ENCODE data around the gene TENM4. TPM values are rescaled to one million over a fixed set of nuclear protein-coding genes. Genes with fewer than 3 reads are reported as not detected.

The TENM4 gene
- polyA plus RNA-seq, 1 donor from 2014 or later: not detected

- Mint-ChIP-seq H3K27me3 (no peaks in the 10 kb centered on the region), H3K36me3 (peaks cover 1% of the 10 kb centered on the region), H3K4me3 (no peak overlapping the region), H3K9me3 (peaks cover 0 to 3% (median 0%) of the 10 kb centered on the region in 3 donors), H3K4me1 (no peaks in the 10 kb centered on the region), H3K27ac (no peak overlapping the region)
Observed at GRCh38 chr11:78857688-78858087, 583.1 kb downstream of the TENM4 start.

GRCh38 chr11:78856211-78856610, 584.6 kb downstream of the TENM4 start:
- Mint-ChIP-seq H3K4me1 (no peaks in the 10 kb centered on the region), H3K36me3 (no peaks in the 10 kb centered on the region)

GRCh38 chr11:78855116-78855515, 585.7 kb downstream of the TENM4 start:
- H3K4me3 Mint-ChIP-seq: no peak overlapping the region
- no peaks in the 10 kb centered on the region for H3K36me3 Mint-ChIP-seq
- no peaks in the 10 kb centered on the region for H3K4me1 Mint-ChIP-seq
- H3K9me3 Mint-ChIP-seq: no peaks in the 10 kb centered on the region
- no peaks in the 10 kb centered on the region for H3K27me3 Mint-ChIP-seq
- H3K27ac Mint-ChIP-seq: no peak overlapping the region

More at GRCh38 chr11:78856211-78856610, 584.6 kb downstream of the TENM4 start:
- Mint-ChIP-seq H3K27me3 (no peaks in the 10 kb centered on the region), H3K9me3 (peaks cover 0 to 3% (median 0%) of the 10 kb centered on the region in 3 donors), H3K27ac (no peak overlapping the region), H3K4me3 (no peak overlapping the region)

GRCh38 chr11:78853521-78853920, 587.3 kb downstream of the TENM4 start:
- no peaks in the 10 kb centered on the region for H3K36me3 Mint-ChIP-seq
- peaks cover 2% of the 10 kb centered on the region for H3K27me3 Mint-ChIP-seq
- H3K27ac Mint-ChIP-seq: no peak overlapping the region
- H3K4me3 Mint-ChIP-seq: no peak overlapping the region
- H3K4me1 Mint-ChIP-seq: no peaks in the 10 kb centered on the region
- no peaks in the 10 kb centered on the region for H3K9me3 Mint-ChIP-seq

GRCh38 chr11:78851878-78852586, 588.8 kb downstream of the TENM4 start:
- no peak overlapping the region for H3K27ac Mint-ChIP-seq
- H3K27me3 Mint-ChIP-seq: peaks cover 2% of the 10 kb centered on the region
- no peaks in the 10 kb centered on the region for H3K36me3 Mint-ChIP-seq
- H3K9me3 Mint-ChIP-seq: no peaks in the 10 kb centered on the region
- no peaks in the 10 kb centered on the region for H3K4me1 Mint-ChIP-seq
- no peak overlapping the region for H3K4me3 Mint-ChIP-seq

GRCh38 chr11:78850078-78850477, 590.8 kb downstream of the TENM4 start:
- Mint-ChIP-seq H3K36me3 (no peaks in the 10 kb centered on the region), H3K27ac (no peak overlapping the region), H3K4me3 (no peak overlapping the region), H3K27me3 (peaks cover 4% of the 10 kb centered on the region), H3K9me3 (no peaks in the 10 kb centered on the region), H3K4me1 (no peaks in the 10 kb centered on the region)

- Mint-ChIP-seq H3K4me1 (no peaks in the 10 kb centered on the region), H3K27me3 (peaks cover 4% of the 10 kb centered on the region), H3K4me3 (no peak overlapping the region), H3K36me3 (no peaks in the 10 kb centered on the region), H3K9me3 (no peaks in the 10 kb centered on the region), H3K27ac (no peak overlapping the region)
Observed at GRCh38 chr11:78846269-78846668, 594.6 kb downstream of the TENM4 start.

GRCh38 chr11:78845496-78845895, 595.3 kb downstream of the TENM4 start:
- Mint-ChIP-seq H3K27ac (no peak overlapping the region), H3K36me3 (no peaks in the 10 kb centered on the region), H3K9me3 (no peaks in the 10 kb centered on the region), H3K27me3 (peaks cover 4% of the 10 kb centered on the region), H3K4me3 (no peak overlapping the region), H3K4me1 (no peaks in the 10 kb centered on the region)

- Mint-ChIP-seq H3K27ac (no peak overlapping the region), H3K4me1 (no peaks in the 10 kb centered on the region), H3K27me3 (peaks cover 1% of the 10 kb centered on the region), H3K4me3 (peak overlapping the region in 1 of 4 donors; percentile 71), H3K9me3 (no peaks in the 10 kb centered on the region), H3K36me3 (peaks cover 3% of the 10 kb centered on the region)
Observed at GRCh38 chr11:78841456-78842060, 599.3 kb downstream of the TENM4 start.

GRCh38 chr11:78840623-78841022, 600.2 kb downstream of the TENM4 start:
- H3K27me3 Mint-ChIP-seq: no peaks in the 10 kb centered on the region
- no peak overlapping the region for H3K4me3 Mint-ChIP-seq
- no peaks in the 10 kb centered on the region for H3K9me3 Mint-ChIP-seq
- H3K36me3 Mint-ChIP-seq: peaks cover 3% of the 10 kb centered on the region
- H3K4me1 Mint-ChIP-seq: no peaks in the 10 kb centered on the region
- no peak overlapping the region for H3K27ac Mint-ChIP-seq

- Mint-ChIP-seq H3K4me3 (no peak overlapping the region), H3K27ac (no peak overlapping the region), H3K27me3 (no peaks in the 10 kb centered on the region), H3K36me3 (peaks cover 3% of the 10 kb centered on the region), H3K9me3 (no peaks in the 10 kb centered on the region), H3K4me1 (no peaks in the 10 kb centered on the region)
Observed at GRCh38 chr11:78840200-78840599, 600.6 kb downstream of the TENM4 start.

GRCh38 chr11:78838417-78838816, 602.4 kb downstream of the TENM4 start:
- H3K27me3 Mint-ChIP-seq: no peaks in the 10 kb centered on the region
- no peaks in the 10 kb centered on the region for H3K9me3 Mint-ChIP-seq
- H3K36me3 Mint-ChIP-seq: peaks cover 3% of the 10 kb centered on the region
- no peak overlapping the region for H3K27ac Mint-ChIP-seq
- no peaks in the 10 kb centered on the region for H3K4me1 Mint-ChIP-seq
- H3K4me3 Mint-ChIP-seq: no peak overlapping the region

- H3K9me3 Mint-ChIP-seq: no peaks in the 10 kb centered on the region
- peak overlapping the region in 1 of 4 donors; percentile 10 for H3K4me3 Mint-ChIP-seq
- H3K27me3 Mint-ChIP-seq: no peaks in the 10 kb centered on the region
- peaks cover 3% of the 10 kb centered on the region for H3K36me3 Mint-ChIP-seq
- no peaks in the 10 kb centered on the region for H3K4me1 Mint-ChIP-seq
- no peak overlapping the region for H3K27ac Mint-ChIP-seq
Observed at GRCh38 chr11:78835646-78836045, 605.2 kb downstream of the TENM4 start.

GRCh38 chr11:78834886-78835285, 605.9 kb downstream of the TENM4 start:
- Mint-ChIP-seq H3K4me3 (no peak overlapping the region), H3K9me3 (no peaks in the 10 kb centered on the region), H3K36me3 (peaks cover 3% of the 10 kb centered on the region), H3K27me3 (no peaks in the 10 kb centered on the region), H3K27ac (no peak overlapping the region), H3K4me1 (no peaks in the 10 kb centered on the region)

- H3K27ac Mint-ChIP-seq: no peak overlapping the region
- H3K9me3 Mint-ChIP-seq: no peaks in the 10 kb centered on the region
- peaks cover 3% of the 10 kb centered on the region for H3K36me3 Mint-ChIP-seq
- no peaks in the 10 kb centered on the region for H3K4me1 Mint-ChIP-seq
- H3K27me3 Mint-ChIP-seq: no peaks in the 10 kb centered on the region
- H3K4me3 Mint-ChIP-seq: no peak overlapping the region
Observed at GRCh38 chr11:78833237-78833636, 607.6 kb downstream of the TENM4 start.

Measured in IgD-negative memory B cell (primary cell).